PC-3 (cell line): Measurements from ENCODE around the gene PHTF2. TPM values are rescaled to one million over a fixed set of nuclear protein-coding genes. Genes with fewer than 3 reads are reported as not detected.

Source experiments
- ATAC-seq: fragments of 200-7000 bp; cut with Tn5 transposase; 2 replicates; pipeline ENCODE4 v1.9.1; 2020; ENCODE audit warnings: mild to moderate bottlenecking, moderate library complexity
- BruUV-seq: library from RNA; stranded (reverse); fragments of 400-500 nt; replicated peaks from 2 replicates; lab custom pipeline; 2021; lab: Mats Ljungman, UMichigan
- CTCF ChIA-PET: fragments of 300-600 bp; sonication (Branson Sonifier 250); formaldehyde crosslinking; loops from one replicate; lab custom pipeline; 2022; ENCODE audit warnings: antibody characterized with exemption; lab: Charles Lee
- POLR2A ChIA-PET: fragments of 300-600 bp; sonication (Branson Sonifier 250); formaldehyde crosslinking; loops from one replicate; lab custom pipeline; 2022; ENCODE audit warnings: antibody characterized with exemption; ENCODE audit not compliant: unreplicated experiment; lab: Charles Lee
- DNase-seq: peaks from one replicate; pipeline ENCODE4 v3.0.0-alpha.2; 2015
- H2AFZ ChIP-seq: fragments of 300-600 bp; sonication (generic); 2 replicates; pipeline ENCODE4 v1.6.0; 2016; ENCODE audit warnings: antibody characterized with exemption, low read length
- H3F3A ChIP-seq: fragments of 300-600 bp; sonication (generic); one replicate; pipeline ENCODE4 v1.6.0; 2017; ENCODE audit warnings: antibody characterized with exemption, low read length, control low read depth, mild to moderate bottlenecking; ENCODE audit not compliant: unreplicated experiment
- H3K27ac ChIP-seq: fragments of 300-600 bp; sonication (generic); 2 replicates; pipeline ENCODE4 v1.5.1; 2016; ENCODE audit warnings: mild to moderate bottlenecking, low read length
- H3K27me3 ChIP-seq: fragments of 300-600 bp; sonication (generic); 2 replicates; pipeline ENCODE4 v1.6.1; 2016; ENCODE audit warnings: low read length, mixed read lengths
- H3K36me3 ChIP-seq: fragments of 300-600 bp; sonication (generic); 2 replicates; pipeline ENCODE4 v1.6.1; 2016; ENCODE audit warnings: low read depth, mixed run types, low read length, mixed read lengths
- H3K4me1 ChIP-seq: fragments of 300-600 bp; sonication (generic); 2 replicates; pipeline ENCODE4 v1.5.1; 2016; ENCODE audit warnings: low read length; ENCODE audit not compliant: insufficient read depth
- H3K4me2 ChIP-seq: fragments of 300-600 bp; sonication (generic); 2 replicates; pipeline ENCODE4 v1.6.0; 2016; ENCODE audit warnings: low read length
- H3K4me3 ChIP-seq: fragments of 300-600 bp; sonication (generic); 2 replicates; pipeline ENCODE4 v1.5.1; 2016; ENCODE audit warnings: mild to moderate bottlenecking, low read length, mixed read lengths
- H3K79me2 ChIP-seq: fragments of 300-600 bp; sonication (generic); 2 replicates; pipeline ENCODE4 v1.6.1; 2017; ENCODE audit warnings: low read length, mixed read lengths
- H3K9ac ChIP-seq: fragments of 300-600 bp; sonication (generic); 2 replicates; pipeline ENCODE4 v1.6.0; 2016; ENCODE audit warnings: mild to moderate bottlenecking, low read length
- H3K9me2 ChIP-seq: fragments of 300-600 bp; sonication (generic); replicated peaks from 2 replicates; pipeline ENCODE4 v1.6.1; 2016; ENCODE audit warnings: mixed run types, low read length, mixed read lengths
- H3K9me3 ChIP-seq: fragments of 300-600 bp; sonication (generic); 2 replicates; pipeline ENCODE4 v1.6.1; 2016; ENCODE audit warnings: low read length, mixed read lengths
- H4K20me1 ChIP-seq: fragments of 300-600 bp; sonication (generic); 2 replicates; pipeline ENCODE4 v1.6.1; 2016; ENCODE audit warnings: low read length, mixed read lengths
- EZH2 ChIP-seq: fragments of 300-600 bp; sonication (generic); IDR thresholded peaks from one replicate; pipeline ENCODE4 v1.6.1; 2017; ENCODE audit warnings: antibody characterized with exemption, mild to moderate bottlenecking, low read length; ENCODE audit not compliant: unreplicated experiment
- EZH2phosphoT487 ChIP-seq: fragments of 300-600 bp; sonication (generic); IDR thresholded peaks from 2 replicates; pipeline ENCODE4 v1.6.1; 2018; ENCODE audit warnings: mild to moderate bottlenecking, antibody characterized with exemption, low read length, borderline replicate concordance
- intact Hi-C: fragments of 100-400 bp; cut with micrococcal nuclease; formaldehyde crosslinking; loops from 2 replicates; pipeline ENCODE4 v1.9.0; 2023
- total RNA-seq: library from RNA; depleted of rRNA; stranded (reverse); fragments of >200 nt; gene quantifications from 2 replicates; pipeline ENCODE4 v1.2.3, GENCODE V29; 2014
- TF ChIP-seq, protein P1 (sequence below): fragments of 300-600 bp; sonication (generic); conservative IDR thresholded peaks from 2 replicates; pipeline ENCODE4 v1.5.1; 2017; ENCODE audit warnings: antibody characterized with exemption, low read depth, mild to moderate bottlenecking, low read length

The PHTF2 gene
- total RNA-seq, 1 experiment from 2014 or later = 20.4 TPM

DNA sequence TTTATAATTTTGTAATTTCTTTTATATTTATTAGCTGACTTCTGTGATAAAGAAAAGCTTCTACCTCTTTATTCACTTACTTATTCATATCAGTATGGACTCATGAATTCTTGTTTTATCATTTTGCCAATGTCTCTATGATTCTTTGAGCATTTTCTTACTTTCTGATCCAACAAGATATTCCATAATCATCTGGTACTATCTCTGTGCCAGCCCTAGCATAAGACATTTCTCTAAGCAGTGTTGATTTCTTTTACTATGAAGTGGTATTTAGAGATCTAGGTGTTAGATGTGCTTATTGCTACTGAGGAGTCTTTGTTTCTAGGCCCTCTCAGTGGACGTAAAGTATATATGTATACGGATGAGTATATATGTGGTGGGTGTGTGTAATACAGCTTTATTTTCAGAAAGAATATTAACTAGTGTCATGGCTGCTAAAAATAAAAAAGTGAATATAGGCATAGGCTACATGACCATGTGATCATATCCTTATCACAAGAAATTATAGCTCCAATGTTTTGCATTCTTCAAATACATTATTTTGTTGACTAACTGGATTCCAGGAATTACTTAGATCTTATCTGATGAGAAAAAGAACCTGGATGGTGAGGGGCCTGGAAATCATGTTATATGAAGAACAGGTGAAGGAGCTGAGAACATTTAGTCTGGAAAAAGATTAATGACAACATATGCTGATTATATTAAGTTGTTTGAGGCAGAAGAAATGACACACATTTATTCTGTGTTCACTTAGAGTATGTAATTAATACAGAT, 13.1 kb downstream of the PHTF2 start:
- no peak overlapping the region for H2AFZ ChIP-seq
- H3K9ac ChIP-seq = no peak overlapping the region
- intact Hi-C loops = no loop called here
- H3K9me2 ChIP-seq = no peaks in the 10 kb centered on the region
- no peaks in the 10 kb centered on the region for H3K27me3 ChIP-seq
- TF ChIP-seq EZH2phosphoT487 (no peak), EZH2 (no peak)
- TF ChIP-seq, protein P1, sequence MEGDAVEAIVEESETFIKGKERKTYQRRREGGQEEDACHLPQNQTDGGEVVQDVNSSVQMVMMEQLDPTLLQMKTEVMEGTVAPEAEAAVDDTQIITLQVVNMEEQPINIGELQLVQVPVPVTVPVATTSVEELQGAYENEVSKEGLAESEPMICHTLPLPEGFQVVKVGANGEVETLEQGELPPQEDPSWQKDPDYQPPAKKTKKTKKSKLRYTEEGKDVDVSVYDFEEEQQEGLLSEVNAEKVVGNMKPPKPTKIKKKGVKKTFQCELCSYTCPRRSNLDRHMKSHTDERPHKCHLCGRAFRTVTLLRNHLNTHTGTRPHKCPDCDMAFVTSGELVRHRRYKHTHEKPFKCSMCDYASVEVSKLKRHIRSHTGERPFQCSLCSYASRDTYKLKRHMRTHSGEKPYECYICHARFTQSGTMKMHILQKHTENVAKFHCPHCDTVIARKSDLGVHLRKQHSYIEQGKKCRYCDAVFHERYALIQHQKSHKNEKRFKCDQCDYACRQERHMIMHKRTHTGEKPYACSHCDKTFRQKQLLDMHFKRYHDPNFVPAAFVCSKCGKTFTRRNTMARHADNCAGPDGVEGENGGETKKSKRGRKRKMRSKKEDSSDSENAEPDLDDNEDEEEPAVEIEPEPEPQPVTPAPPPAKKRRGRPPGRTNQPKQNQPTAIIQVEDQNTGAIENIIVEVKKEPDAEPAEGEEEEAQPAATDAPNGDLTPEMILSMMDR = no peak
- H3K27ac ChIP-seq = peak overlapping the region; percentile 44
- peak; percentile 46 for DNase-seq
- POLR2A ChIA-PET = no interaction called here
- peaks cover 42% of the 10 kb centered on the region for H3K79me2 ChIP-seq
- H3K36me3 ChIP-seq = peaks cover 14% of the 10 kb centered on the region; the same call in 1 of the 2 replicates
- peak; percentile 56 for ATAC-seq
- no TSS peak for BruUV-seq
- CTCF ChIA-PET = interaction anchor here (1.0 kb wide), 1 partner anchor 14 kb away, joined by 13 read pairs; the partner anchor contains the start of genes PHTF2 and TMEM60
- no peak overlapping the region; the same call in 1 of the 2 replicates for H3K4me3 ChIP-seq
- peak overlapping the region; percentile 52 for H3K4me2 ChIP-seq
- no peaks in the 10 kb centered on the region for H3F3A ChIP-seq
- H3K4me1 ChIP-seq = peaks cover 12% of the 10 kb centered on the region
- no peaks in the 10 kb centered on the region for H4K20me1 ChIP-seq
- peaks cover 9% of the 10 kb centered on the region for H3K9me3 ChIP-seq

DNA sequence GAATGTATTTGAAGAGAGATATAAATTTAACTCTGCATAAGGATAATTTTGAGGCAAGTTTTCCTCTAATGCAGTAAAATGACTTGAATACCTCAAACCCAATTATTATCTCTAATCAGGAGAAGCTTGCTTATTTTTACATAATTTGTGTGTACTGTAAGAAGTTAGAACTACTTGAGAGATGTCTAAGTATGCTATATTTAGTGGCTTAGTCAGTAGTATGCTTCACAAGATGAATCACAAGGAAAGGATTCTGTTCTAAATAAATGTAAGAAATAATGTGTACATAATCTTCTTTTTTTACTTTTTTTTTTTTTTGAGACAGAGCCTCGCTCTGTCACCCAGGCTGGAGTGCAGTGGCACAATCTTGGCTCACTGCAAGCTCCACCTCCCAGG, 13.7 kb downstream of the PHTF2 start:
- no TSS peak for BruUV-seq
- Histone ChIP-seq H3K9me3 (peaks cover 8% of the 10 kb centered on the region), H3K9me2 (no peaks in the 10 kb centered on the region), H3K27ac (peak overlapping the region; percentile 44), H4K20me1 (no peaks in the 10 kb centered on the region), H3K9ac (no peak overlapping the region), H3K79me2 (peaks cover 36% of the 10 kb centered on the region), H3K4me2 (peak overlapping the region; percentile 52), H3K4me1 (peaks cover 12% of the 10 kb centered on the region), H3K27me3 (no peaks in the 10 kb centered on the region), H3K36me3 (peaks cover 17% of the 10 kb centered on the region; the same call in 1 of the 2 replicates), H3F3A (no peaks in the 10 kb centered on the region), H2AFZ (no peak overlapping the region), H3K4me3 (no peak overlapping the region; the same call in 1 of the 2 replicates)
- TF ChIP-seq EZH2phosphoT487 = no peak
- no peak for TF ChIP-seq EZH2
- TF ChIP-seq, protein P1 = no peak
- POLR2A ChIA-PET = no interaction called here
- CTCF ChIA-PET = interaction anchor here (0.7 to 1.0 kb wide), 2 partner anchors 8 to 14 kb away, joined by 4 to 13 read pairs; partner anchors contain the start of genes PHTF2 and TMEM60
- DNase-seq (peak; percentile 53), ATAC-seq (peak; percentile 88)
- intact Hi-C loops = no loop called here
